Spleen (tissue), 7 donors: ENCODE data around the gene COL6A3.

Experiments used
- POLR2A ChIP-seq, 3 donors: fragments of 450-650 bp; IDR thresholded peaks; one replicate each; pipeline ENCODE4 v1.5.1; 2017; ENCODE audit warnings: antibody characterized with exemption in 3 of 3, mild to moderate bottlenecking in 1 of 3
- POLR2AphosphoS5 ChIP-seq, 3 donors: sonication (generic); formaldehyde crosslinking; IDR thresholded peaks; one replicate each; pipeline ENCODE4 v1.5.1; 2017; ENCODE audit warnings: antibody characterized with exemption in 3 of 3
- TF ChIP-seq, protein P1 (sequence below), 11 experiments: fragments of 200-600 bp in 7 of 11; fragments of 450-650 bp in 4 of 11; sonication (generic) in 4 of 11; IDR thresholded peaks in 8 of 11; conservative IDR thresholded peaks in 3 of 11; 1 replicate in 7 of 11; 2 replicates in 4 of 11; pipeline versions ENCODE4 v1.4.0 to v1.8.0; 2016 to 2021; ENCODE audit warnings: antibody characterized with exemption in 11 of 11, inconsistent platforms in 4 of 11, mild to moderate bottlenecking in 1 of 11
- donor health status: DM: no; HTN: no; CAD: no; lungs with moderate emphysema.
- donor health status: DM: no; HTN: no; CAD: no.
- donor health status: DM: no; HTN: no; CAD: no.

DNA sequence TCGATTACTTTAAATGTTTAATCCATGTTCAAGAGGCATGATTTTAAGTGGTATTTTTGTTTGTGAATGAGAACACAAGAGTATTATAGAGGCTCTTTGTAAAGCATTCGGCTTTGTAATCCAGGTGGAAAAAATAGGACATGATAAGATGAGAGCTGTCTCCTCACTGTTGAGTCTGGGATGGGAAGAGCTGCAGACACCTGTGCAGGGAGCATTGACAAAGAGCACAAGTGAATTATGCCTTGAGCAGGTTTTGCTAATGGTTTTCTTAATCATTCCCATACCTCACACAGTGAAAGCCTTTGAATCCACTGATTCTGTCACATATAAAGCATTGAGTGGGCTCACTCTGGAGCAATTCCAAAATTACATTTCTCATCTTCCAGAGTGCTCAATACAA is 9.6 kb downstream of the COL6A3 start:
- TF ChIP-seq, protein P1, sequence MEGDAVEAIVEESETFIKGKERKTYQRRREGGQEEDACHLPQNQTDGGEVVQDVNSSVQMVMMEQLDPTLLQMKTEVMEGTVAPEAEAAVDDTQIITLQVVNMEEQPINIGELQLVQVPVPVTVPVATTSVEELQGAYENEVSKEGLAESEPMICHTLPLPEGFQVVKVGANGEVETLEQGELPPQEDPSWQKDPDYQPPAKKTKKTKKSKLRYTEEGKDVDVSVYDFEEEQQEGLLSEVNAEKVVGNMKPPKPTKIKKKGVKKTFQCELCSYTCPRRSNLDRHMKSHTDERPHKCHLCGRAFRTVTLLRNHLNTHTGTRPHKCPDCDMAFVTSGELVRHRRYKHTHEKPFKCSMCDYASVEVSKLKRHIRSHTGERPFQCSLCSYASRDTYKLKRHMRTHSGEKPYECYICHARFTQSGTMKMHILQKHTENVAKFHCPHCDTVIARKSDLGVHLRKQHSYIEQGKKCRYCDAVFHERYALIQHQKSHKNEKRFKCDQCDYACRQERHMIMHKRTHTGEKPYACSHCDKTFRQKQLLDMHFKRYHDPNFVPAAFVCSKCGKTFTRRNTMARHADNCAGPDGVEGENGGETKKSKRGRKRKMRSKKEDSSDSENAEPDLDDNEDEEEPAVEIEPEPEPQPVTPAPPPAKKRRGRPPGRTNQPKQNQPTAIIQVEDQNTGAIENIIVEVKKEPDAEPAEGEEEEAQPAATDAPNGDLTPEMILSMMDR (IDR thresholded peaks at IDR 0.05 in 8 of 11, conservative IDR thresholded peaks at IDR 0.05 in 3 of 11): no peak
- TF ChIP-seq POLR2A (IDR thresholded peaks at IDR 0.05) (no peak), POLR2AphosphoS5 (IDR thresholded peaks at IDR 0.05) (no peak)
